HEK293T (cell line): ENCODE results near the gene AHCY.
"Not testable (repeated sequence)": the region's sequence is repeated elsewhere in the genome, so short reads cannot be mapped to it uniquely, and the experiment has no call there.

ENCODE experiments used
- CTCF ChIA-PET: fragments of 350-600 bp; formaldehyde crosslinking; extraction: SDS; loops from one replicate; lab custom pipeline; 2021; ENCODE audit warnings: antibody characterized with exemption, inconsistent platforms; lab: Yijun Ruan, JAX
- POLR2A ChIA-PET: fragments of 350-600 bp; formaldehyde crosslinking; extraction: SDS; loops from one replicate; lab custom pipeline; 2020; ENCODE audit warnings: antibody characterized with exemption, inconsistent platforms; lab: Yijun Ruan, JAX
- DNase-seq: peaks from one replicate; pipeline ENCODE4 v3.0.0; 2012; ENCODE audit warnings: mixed read lengths; ENCODE audit errors: extremely low spot score
- ARNT ChIP-seq: fragments of 450-650 bp; IDR thresholded peaks from 2 replicates; pipeline ENCODE4 v1.6.1; 2017; ENCODE audit warnings: mild to moderate bottlenecking
- BHLHE40 ChIP-seq: fragments of 450-650 bp; IDR thresholded peaks from 2 replicates; pipeline ENCODE4 v1.6.1; 2016; ENCODE audit warnings: mild to moderate bottlenecking, moderate library complexity, borderline replicate concordance
- CTBP1 ChIP-seq: fragments of 450-650 bp; IDR thresholded peaks from 2 replicates; pipeline ENCODE4 v1.6.1; 2016; ENCODE audit warnings: borderline replicate concordance
- ELF4 ChIP-seq: fragments of 450-650 bp; IDR thresholded peaks from 2 replicates; pipeline ENCODE4 v1.6.1; 2017; ENCODE audit warnings: antibody characterized with exemption
- FOXA1 ChIP-seq: fragments of 450-650 bp; IDR thresholded peaks from 2 replicates; pipeline ENCODE4 v1.6.1; 2016; ENCODE audit warnings: mild to moderate bottlenecking
- FOXK2 ChIP-seq: fragments of 450-650 bp; IDR thresholded peaks from 2 replicates; pipeline ENCODE4 v1.6.1; 2016; ENCODE audit warnings: mild to moderate bottlenecking
- FOXM1 ChIP-seq: fragments of 450-650 bp; IDR thresholded peaks from 2 replicates; pipeline ENCODE4 v1.6.1; 2017; ENCODE audit warnings: mild to moderate bottlenecking, borderline replicate concordance
- HDGF ChIP-seq: fragments of 450-650 bp; IDR thresholded peaks from 2 replicates; pipeline ENCODE4 v1.6.1; 2017; ENCODE audit warnings: antibody characterized with exemption, borderline replicate concordance
- L3MBTL2 ChIP-seq: fragments of 450-650 bp; conservative IDR thresholded peaks from 2 replicates; pipeline ENCODE4 v1.6.1; 2016; ENCODE audit warnings: mild to moderate bottlenecking
- LEF1 ChIP-seq: fragments of 450-650 bp; IDR thresholded peaks from 2 replicates; pipeline ENCODE4 v1.6.1; 2017; ENCODE audit warnings: mild to moderate bottlenecking, borderline replicate concordance
- NFRKB ChIP-seq: fragments of 450-650 bp; IDR thresholded peaks from 2 replicates; pipeline ENCODE4 v1.6.1; 2016; ENCODE audit warnings: mild to moderate bottlenecking, moderate library complexity
- SP1 ChIP-seq: fragments of 450-650 bp; IDR thresholded peaks from 2 replicates; pipeline ENCODE4 v1.6.1; 2017
- SUZ12 ChIP-seq: fragments of 450-650 bp; IDR thresholded peaks from 2 replicates; pipeline ENCODE4 v1.6.1; 2016; ENCODE audit warnings: mild to moderate bottlenecking
- TARDBP ChIP-seq: fragments of 450-650 bp; IDR thresholded peaks from 2 replicates; pipeline ENCODE4 v1.6.1; 2016
- ZNF384 ChIP-seq: fragments of 450-650 bp; IDR thresholded peaks from 2 replicates; pipeline ENCODE4 v1.6.1; 2016
- TF ChIP-seq, protein P1 (sequence below): fragments of 450-650 bp; IDR thresholded peaks from 2 replicates; pipeline ENCODE4 v1.6.1; 2016

AHCY gene

DNA sequence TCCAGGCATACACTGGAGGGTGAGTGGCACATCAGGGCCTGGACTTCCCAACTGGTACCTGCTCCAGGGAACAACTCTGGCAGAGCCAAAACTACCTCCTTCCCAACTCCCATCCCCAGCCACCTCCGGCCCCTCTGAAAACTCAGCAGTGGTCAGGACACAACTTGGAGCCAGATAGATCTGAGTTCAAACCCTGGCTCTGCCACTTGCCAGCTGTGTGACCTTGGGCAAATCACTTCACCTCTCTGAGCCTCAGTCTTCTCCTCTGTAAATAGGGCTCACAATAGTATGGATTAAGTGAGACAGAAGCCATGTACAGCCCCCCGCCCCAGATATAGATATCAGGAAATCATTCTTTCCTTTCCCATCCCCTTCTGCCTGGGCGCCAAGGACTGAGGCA is 10.7 kb downstream of the AHCY start:
- no peak for TF ChIP-seq FOXK2
- TF ChIP-seq SUZ12: no peak
- no peak for TF ChIP-seq HDGF
- TF ChIP-seq FOXM1: no peak
- TF ChIP-seq CTBP1: no peak
- no peak for TF ChIP-seq ZNF384
- TF ChIP-seq TARDBP: no peak
- no peak for DNase-seq
- CTCF ChIA-PET: no interaction called here
- POLR2A ChIA-PET: no interaction called here

DNA sequence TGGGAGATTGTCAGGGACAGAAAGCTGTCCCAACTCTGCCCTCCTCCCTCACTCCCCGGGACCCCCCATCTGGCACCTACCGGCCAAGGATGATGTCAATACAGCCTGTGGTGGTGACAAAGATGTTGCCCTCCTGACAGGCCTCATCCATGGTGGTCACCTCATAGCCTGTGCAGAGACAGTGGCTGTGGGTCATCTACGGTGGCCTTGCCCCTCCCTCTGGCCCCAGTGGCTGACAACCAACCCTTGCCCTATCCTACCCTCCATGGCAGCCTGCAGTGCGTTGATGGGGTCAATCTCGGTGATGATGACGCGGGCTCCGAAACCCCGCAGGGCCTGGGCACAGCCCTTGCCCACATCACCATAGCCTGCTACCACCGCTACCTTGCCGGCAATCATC is 12.7 kb downstream of the AHCY start:
- DNase-seq: no peak
- ChIA-PET CTCF (no interaction called here), POLR2A (no interaction called here)
- TF ChIP-seq L3MBTL2: no peak
- TF ChIP-seq SP1: no peak
- TF ChIP-seq, protein P1, sequence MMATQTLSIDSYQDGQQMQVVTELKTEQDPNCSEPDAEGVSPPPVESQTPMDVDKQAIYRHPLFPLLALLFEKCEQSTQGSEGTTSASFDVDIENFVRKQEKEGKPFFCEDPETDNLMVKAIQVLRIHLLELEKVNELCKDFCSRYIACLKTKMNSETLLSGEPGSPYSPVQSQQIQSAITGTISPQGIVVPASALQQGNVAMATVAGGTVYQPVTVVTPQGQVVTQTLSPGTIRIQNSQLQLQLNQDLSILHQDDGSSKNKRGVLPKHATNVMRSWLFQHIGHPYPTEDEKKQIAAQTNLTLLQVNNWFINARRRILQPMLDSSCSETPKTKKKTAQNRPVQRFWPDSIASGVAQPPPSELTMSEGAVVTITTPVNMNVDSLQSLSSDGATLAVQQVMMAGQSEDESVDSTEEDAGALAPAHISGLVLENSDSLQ: no peak
- TF ChIP-seq ZNF384: no peak
- no peak for TF ChIP-seq SUZ12
- no peak for TF ChIP-seq NFRKB
- TF ChIP-seq CTBP1: no peak
- TF ChIP-seq TARDBP: no peak
- no peak for TF ChIP-seq BHLHE40
- no peak for TF ChIP-seq ELF4
- TF ChIP-seq ARNT: no peak
- no peak for TF ChIP-seq LEF1

DNA sequence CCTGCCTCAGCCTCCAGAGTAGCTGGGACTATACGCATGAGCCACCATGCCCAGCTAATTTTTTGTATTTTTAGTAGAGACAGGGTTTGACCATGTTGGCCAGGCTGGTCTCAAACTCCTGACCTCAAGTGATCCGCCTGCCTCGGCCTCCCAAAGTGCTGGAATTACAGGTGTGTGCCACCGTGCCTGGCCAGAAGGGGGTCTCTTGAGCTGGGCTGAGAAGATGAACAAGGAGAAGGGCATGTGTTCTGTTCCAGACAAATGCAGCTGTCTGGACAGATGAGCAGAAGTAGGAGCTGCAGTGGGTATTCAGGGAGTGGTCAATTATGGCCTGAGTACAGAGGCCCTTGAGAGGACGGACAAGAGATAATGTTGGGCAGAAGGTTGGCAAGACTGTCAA is 15.7 kb downstream of the AHCY start:
- not testable (repeated sequence) for DNase-seq
- ChIA-PET POLR2A (interaction anchor here (2.1 kb wide), 1 partner anchor 15 kb away, joined by 6 read pairs; the partner anchor contains the start of gene AHCY), CTCF (interaction anchor here (0.7 kb wide), 1 partner anchor 13 kb away, joined by 4 read pairs; no protein-coding TSS in a partner anchor)

DNA sequence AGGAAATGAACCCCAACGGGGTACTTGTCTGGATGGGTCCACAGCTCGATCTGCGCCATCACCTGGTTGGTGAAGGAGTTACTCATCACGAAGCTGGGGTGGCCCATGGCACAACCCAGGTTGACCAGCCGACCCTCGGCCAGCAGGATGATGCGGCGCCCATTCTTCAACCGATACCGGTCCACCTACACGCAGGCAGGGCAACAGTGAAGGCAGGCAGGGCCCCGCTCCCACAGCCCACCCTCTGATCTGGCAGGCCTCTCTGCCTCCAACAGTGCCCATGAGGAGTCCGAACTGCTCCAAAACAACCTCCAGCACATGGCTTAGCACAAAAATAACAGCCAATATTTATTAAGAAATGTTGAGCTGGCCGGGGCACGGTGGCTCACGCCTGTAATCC is 17.7 kb downstream of the AHCY start:
- TF ChIP-seq L3MBTL2 (no peak), LEF1 (no peak), TARDBP (no peak)
- CTCF ChIA-PET: no interaction called here
- POLR2A ChIA-PET: no interaction called here
- no peak for DNase-seq

DNA sequence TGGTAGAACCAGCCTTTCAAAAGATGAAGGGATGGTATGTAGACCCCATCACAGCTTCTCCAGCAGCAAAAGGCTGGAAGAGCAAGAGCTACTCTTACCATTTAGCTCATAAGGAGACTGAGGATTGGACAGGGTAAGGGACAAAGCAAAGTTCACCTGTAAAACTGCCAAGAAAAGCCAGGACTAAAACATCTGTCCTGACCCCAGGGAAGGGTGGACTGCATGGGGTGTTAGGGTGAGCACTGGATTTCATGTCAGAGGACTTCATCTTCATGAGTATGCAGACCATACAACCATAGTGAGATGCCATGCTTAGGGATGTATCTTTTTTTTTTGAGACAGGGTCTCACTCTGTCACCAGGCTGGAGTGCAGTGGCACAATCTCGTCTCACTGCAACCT is 19.3 kb downstream of the AHCY start:
- no peak for DNase-seq
- ChIA-PET CTCF (no interaction called here), POLR2A (no interaction called here)
- TF ChIP-seq FOXM1: no peak
- TF ChIP-seq CTBP1: no peak
- no peak for TF ChIP-seq L3MBTL2
- no peak for TF ChIP-seq ARNT
- TF ChIP-seq TARDBP: no peak
- no peak for TF ChIP-seq HDGF
- no peak for TF ChIP-seq NFRKB
- no peak for TF ChIP-seq ELF4
- TF ChIP-seq BHLHE40: no peak
- TF ChIP-seq, protein P1: no peak

DNA sequence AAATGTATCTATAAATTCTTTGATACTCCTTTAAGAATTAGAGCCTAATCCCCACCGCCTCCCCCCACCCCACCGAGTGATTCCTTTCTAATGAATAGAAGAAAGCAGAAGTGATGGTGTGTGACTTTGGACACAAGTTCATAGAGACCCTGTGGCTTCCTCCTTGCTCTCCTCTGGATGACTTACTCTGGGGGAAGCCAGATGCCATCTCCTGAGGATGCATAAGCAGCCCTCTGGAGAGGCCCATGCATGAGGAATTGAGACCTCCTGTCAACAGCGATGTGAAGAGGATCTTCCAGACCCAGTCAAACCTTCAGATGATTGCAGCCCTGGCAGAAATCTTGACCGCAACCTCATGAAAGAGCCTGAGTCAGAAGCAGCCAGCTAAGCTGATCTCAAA is 21.1 kb downstream of the AHCY start:
- DNase-seq: no peak
- TF ChIP-seq ZNF384: no peak
- no peak for TF ChIP-seq TARDBP
- TF ChIP-seq ARNT: no peak
- no peak for TF ChIP-seq L3MBTL2
- TF ChIP-seq FOXA1: no peak
- TF ChIP-seq CTBP1: no peak
- no peak for TF ChIP-seq FOXM1
- POLR2A ChIA-PET: no interaction called here
- CTCF ChIA-PET: interaction anchor here (1.6 kb wide), 1 partner anchor 92 kb away, joined by 3 read pairs; no protein-coding TSS in a partner anchor

DNA sequence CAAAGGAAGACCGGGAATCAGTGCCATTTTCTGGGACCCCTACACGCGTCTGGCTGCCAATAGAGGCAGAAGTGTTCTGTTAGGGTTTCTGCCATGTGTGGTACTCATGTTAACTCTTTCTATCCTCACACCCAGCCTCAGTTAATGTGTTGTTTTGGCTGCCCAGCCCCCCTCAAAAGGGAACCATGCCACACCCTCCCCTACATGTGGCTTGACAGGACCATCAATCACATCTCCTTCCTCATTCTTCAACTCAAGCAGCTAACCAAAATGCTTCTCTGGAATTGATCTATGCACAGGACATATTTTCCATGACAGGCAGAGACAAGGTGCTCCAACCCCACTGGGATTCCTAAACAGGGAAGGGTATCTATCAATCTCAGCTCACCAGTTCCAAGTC is 22.0 kb downstream of the AHCY start:
- CTCF ChIA-PET: interaction anchor here (1.6 kb wide), 1 partner anchor 91 kb away, joined by 3 read pairs; no protein-coding TSS in a partner anchor
- TF ChIP-seq FOXM1 (no peak), CTBP1 (no peak), L3MBTL2 (no peak), BHLHE40 (no peak), SUZ12 (no peak), ZNF384 (no peak), SP1 (no peak), LEF1 (no peak), NFRKB (no peak), ARNT (no peak), FOXK2 (no peak), FOXA1 (no peak), HDGF (no peak), ELF4 (no peak), TARDBP (no peak)
- TF ChIP-seq, protein P1: no peak

More for the DNA sequence above, 22.0 kb downstream of the AHCY start:
- DNase-seq: no peak
- POLR2A ChIA-PET: no interaction called here
